ENCODE measurements around the gene TSEN2.
"Not testable (repeated sequence)": the region's sequence is repeated elsewhere in the genome, so short reads cannot be mapped to it uniquely, and the experiment has no call there.

TSEN2 gene

GRCh38 chr3:12506201-12506709, 22.0 kb downstream of the TSEN2 start:
- no peak for DNase-seq (ENCODE audit: low read depth)

GRCh38 chr3:12507591-12508281, 23.5 kb downstream of the TSEN2 start:
- DNase-seq (ENCODE audit: low read depth), result no peak

GRCh38 chr3:12508291-12508700, 24.0 kb downstream of the TSEN2 start:
- DNase-seq (ENCODE audit: low read depth), result no peak

GRCh38 chr3:12509466-12509865, 25.2 kb downstream of the TSEN2 start:
- DNase-seq (ENCODE audit: low read depth), result no peak

GRCh38 chr3:12512534-12513118, 28.3 kb downstream of the TSEN2 start:
- DNase-seq (ENCODE audit: low read depth), result no peak

- DNase-seq (ENCODE audit: low read depth), result no peak
These were observed 29.6 kb downstream of the TSEN2 start for GRCh38 chr3:12513694-12514446.

- no peak for DNase-seq (ENCODE audit: low read depth)
These were observed 31.4 kb downstream of the TSEN2 start for GRCh38 chr3:12515631-12516030.

GRCh38 chr3:12516873-12517272, 32.6 kb downstream of the TSEN2 start:
- DNase-seq (ENCODE audit: low read depth), result no peak

GRCh38 chr3:12518261-12519028, 34.2 kb downstream of the TSEN2 start:
- no peak for DNase-seq (ENCODE audit: low read depth)

- no peak for DNase-seq (ENCODE audit: low read depth)
These were observed 36.7 kb downstream of the TSEN2 start for GRCh38 chr3:12521010-12521409.

- no peak for DNase-seq (ENCODE audit: low read depth)
These were observed 38.4 kb downstream of the TSEN2 start for GRCh38 chr3:12522721-12523120.

- DNase-seq (ENCODE audit: low read depth), result no peak
These were observed 43.5 kb downstream of the TSEN2 start for GRCh38 chr3:12527757-12528143.

GRCh38 chr3:12532182-12532581, 47.9 kb downstream of the TSEN2 start:
- DNase-seq (ENCODE audit: low read depth), result no peak

GRCh38 chr3:12536423-12536822, 52.1 kb downstream of the TSEN2 start:
- DNase-seq (ENCODE audit: low read depth), result no peak

GRCh38 chr3:12541625-12542024, 57.3 kb downstream of the TSEN2 start:
- no peak for DNase-seq (ENCODE audit: low read depth)

GRCh38 chr3:12543497-12543896, 59.2 kb downstream of the TSEN2 start:
- not testable (repeated sequence) for DNase-seq (ENCODE audit: low read depth)

- no peak for DNase-seq (ENCODE audit: low read depth)
These were observed 60.6 kb downstream of the TSEN2 start for GRCh38 chr3:12544652-12545472.

GRCh38 chr3:12545473-12545791, 61.2 kb downstream of the TSEN2 start, which contains the start of gene MKRN2OS:
MKRN2OS (minus strand) TSS chr3:12545499; CDS start chr3:12545464, 35 bp downstream.
- no peak for DNase-seq (ENCODE audit: low read depth)

GRCh38 chr3:12549971-12550760, 65.9 kb downstream of the TSEN2 start:
- no peak for DNase-seq (ENCODE audit: low read depth)

GRCh38 chr3:12553921-12554391, 69.7 kb downstream of the TSEN2 start:
- DNase-seq (ENCODE audit: low read depth), result no peak

GRCh38 chr3:12556314-12556689, 72.0 kb downstream of the TSEN2 start:
- DNase-seq (ENCODE audit: low read depth), result no peak
